Globus pallidus (tissue), 1 donor: Measurements from ENCODE around the gene GSC2.
A peak's percentile ranks its signal among the peaks of the same experiment; 100 is the strongest.

Experiments
- DNase-seq: peaks from one replicate; pipeline ENCODE4 v3.0.0-alpha.2; 2015; ENCODE audit warnings: low spot score

The GSC2 gene

DNA sequence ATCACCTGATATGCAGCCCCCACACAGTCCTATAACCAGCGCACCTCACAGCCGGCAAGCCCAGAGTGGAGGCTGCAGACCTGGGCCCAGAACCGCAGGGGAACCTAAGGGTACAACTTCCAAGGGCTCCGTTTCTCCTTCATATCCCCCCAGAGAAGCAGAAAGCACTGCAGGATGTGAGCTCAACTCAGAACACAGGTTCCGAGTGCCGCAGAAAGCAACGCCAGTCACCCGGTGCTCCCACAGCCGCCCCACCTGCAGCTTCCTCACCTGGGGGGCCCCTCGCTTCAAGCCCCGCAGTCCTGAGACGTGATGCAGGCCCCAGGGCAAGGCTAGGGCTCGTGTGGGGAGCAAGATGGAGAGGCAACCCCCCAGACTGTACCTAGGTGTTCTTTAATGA, 16.5 kb downstream of the GSC2 start:
- no peak for DNase-seq

DNA sequence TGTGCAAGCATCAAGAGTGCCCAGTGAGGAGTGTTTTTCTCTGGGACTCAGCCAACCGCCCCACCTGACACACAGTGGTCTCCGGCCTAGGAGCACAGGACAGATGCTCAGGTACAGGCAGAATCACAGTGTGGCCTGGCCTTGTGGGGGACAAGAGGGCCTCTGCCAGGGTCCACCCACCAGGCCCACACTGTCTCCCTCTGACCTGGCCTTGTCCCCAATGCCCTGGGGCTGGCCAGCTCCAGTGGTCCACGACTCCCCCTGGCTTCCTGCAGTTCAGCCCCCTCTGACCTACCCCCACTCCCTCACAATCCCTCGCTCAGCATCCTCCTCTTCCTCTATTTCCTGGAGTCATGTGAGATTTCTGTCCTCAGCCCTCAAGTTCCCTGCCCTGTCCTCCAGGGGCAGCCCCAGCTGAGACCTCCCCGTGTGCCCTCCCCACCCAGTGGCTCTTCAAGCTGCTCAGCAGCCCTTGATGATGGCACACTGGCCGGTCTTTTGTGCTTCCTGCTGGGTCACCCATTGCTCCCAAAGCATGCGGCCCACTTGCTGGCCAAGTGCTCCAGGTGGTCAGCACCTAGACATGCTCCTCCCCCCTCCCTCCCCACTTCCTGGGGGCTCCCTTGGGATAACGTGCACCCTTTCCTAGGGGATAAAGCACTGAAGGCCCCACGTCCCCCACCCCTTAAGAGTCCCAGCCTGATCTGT, 17.2 kb downstream of the GSC2 start:
- no peak for DNase-seq

GRCh38 chr22:19132153-19132552, 17.9 kb downstream of the GSC2 start:
- DNase-seq: no peak

GRCh38 chr22:19131685-19132015, 18.4 kb downstream of the GSC2 start:
- DNase-seq: no peak

- DNase-seq: no peak
Observed at GRCh38 chr22:19130959-19131684, 19.0 kb downstream of the GSC2 start, which contains the start of gene TSSK2. Gene TSSK2 (plus strand): TSS chr22:19131308. CDS start chr22:19131400, 92 bp downstream.

DNA sequence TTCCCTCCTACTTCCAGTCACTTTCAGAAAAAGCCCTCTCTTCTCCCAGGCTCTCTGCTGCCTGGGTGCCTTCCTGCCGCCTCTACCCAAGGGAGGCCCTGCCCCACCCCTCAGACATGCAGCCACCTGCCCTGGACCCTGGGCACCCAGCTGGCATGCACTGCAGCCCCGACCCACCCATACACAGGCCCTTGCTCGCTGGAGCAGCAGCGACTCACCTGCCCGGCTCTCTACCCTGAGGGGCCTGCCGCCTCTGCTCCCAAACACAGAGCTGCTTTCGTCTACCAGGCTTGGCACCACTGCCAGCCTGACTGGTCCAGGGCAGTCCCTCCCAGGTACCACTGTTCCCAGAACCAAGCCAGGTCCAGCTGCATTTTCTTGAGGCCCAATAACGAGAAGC, 20.2 kb downstream of the GSC2 start:
- no peak for DNase-seq

- DNase-seq: no peak
Observed at GRCh38 chr22:19128946-19129727, 21.0 kb downstream of the GSC2 start.

- DNase-seq: no peak
Observed at GRCh38 chr22:19128009-19128401, 22.1 kb downstream of the GSC2 start.

DNA sequence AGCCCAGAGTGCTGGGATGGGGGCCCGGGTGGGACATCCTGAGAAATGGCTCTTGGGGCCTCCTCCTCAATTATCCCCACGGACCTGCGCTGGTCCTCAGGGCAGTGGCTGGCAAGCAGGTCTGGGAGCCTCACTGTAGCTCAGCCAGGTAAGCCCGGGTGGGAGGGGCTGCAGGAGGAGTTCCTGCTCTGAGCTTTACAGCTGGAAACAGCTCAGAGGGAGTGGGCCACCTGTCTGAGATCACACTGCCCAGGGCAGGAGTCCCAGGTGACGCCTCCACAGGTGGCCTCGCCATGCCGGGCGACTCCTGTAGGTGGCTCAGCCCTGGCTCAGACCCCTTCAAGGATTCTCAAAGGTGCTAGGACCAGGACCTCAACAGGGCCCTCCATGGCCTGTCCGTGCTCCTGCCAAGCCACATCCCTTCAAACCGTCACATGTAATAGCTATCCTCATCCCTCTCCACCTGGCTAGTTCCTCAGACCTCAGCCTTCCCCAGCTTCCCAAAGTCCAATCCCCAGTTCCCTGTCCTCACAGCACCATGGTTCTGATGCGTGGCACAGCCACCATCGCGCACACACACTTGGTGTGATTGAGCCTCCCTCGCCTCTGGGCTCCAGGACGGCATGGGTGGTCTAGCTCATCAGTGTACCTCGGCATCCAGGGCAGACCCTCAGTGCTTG, 22.6 kb downstream of the GSC2 start:
- no peak for DNase-seq

- DNase-seq: no peak
Observed at GRCh38 chr22:19126309-19127273, 23.5 kb downstream of the GSC2 start.

GRCh38 chr22:19125474-19126308, 24.4 kb downstream of the GSC2 start:
- no peak for DNase-seq

- DNase-seq: no peak
Observed at GRCh38 chr22:19125011-19125410, 25.1 kb downstream of the GSC2 start.

DNA sequence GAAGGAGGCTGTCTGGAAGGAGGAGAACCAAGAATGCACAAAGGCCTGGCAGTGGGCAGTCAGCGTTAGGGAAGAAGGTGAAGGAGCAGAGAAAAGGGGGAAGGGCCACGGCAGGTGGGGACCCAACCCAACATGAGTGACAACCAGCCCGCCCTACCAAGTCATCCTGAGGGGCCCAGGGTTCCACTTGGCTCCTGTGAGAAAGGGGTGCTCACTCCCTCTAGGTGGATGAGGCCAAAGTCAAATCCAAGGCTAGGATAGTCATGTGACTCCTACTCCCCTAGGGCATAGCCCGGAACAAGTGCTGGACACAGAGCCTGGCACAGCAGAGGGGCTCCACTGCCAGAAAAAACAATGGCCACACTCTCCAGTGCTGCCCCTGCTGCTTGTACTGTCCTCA, 25.7 kb downstream of the GSC2 start:
- DNase-seq: no peak

GRCh38 chr22:19123936-19124335, 26.2 kb downstream of the GSC2 start:
- no peak for DNase-seq

DNA sequence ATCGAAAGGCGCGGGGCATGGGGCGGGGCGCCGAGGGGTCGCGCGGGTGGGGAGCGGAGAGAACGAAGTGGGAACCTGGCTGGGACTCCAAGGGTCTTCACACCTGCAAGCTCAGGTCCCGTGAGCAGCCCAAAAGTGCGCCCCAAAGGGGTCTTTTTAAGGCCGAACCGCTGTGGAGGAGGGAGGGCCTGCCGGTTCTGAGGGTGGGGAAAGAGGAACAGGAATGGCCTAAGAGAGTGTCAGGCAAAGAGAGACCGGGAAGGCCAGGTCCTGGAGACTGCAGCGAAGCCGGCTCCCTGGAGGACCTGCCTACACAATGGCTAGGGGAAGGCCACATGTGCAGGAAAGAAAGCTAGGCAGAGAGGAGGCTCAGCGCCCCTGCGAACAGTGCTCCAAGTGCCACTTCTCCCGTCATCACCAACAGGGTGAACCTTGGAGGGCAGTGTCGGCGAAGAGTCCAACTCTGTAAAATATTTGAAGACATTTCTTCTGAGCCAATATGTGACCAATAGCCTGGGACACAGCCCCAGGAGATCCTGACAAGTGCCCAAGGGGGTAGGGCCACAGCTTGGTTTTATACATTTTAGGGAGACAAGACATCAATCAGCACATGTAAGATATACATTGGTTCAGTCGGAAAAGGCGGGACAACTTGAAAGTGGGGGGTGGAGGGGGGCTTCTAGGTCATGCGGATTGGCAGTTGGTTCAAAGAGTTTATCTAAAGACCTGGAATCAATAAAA, 27.2 kb downstream of the GSC2 start:
- no peak for DNase-seq

DNA sequence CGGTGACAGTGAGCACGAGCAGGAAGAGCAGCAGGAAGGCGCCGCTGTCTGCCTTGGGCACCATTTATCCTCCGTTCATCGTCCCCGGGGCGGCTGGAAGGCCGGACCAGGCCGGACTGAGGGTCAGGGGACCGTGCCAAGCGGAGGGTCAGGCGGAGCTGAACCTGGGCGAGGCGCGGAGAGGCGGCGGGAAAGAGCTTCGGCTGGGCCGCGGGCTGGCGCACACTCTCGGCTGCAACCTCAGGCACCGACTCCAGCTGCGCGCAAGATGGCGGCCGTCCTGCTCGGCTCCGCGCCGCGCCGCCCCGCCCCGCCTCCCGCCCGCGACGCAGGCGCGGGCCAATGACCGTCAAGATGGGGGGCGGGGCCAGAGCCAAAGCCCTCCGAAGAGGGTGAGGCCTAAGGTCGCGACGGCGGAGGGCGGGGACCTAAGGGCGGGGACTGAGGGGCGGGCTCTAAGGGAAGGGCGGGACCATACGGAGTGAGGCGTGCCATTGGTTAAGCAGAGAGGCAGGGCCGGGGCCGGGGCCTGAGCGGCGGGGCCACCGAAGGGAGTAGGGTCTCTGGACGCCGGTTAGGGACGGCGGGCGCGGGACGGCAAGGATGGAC, 27.8 kb downstream of the GSC2 start, which contains the start of gene DGCR2:
Gene DGCR2 (minus strand): TSS at position 270 of the 609 bp plus-strand sequence. CDS start 206 bp downstream, at position 64.
- DNase-seq: peak; percentile 98

GRCh38 chr22:19121631-19122142, 28.4 kb downstream of the GSC2 start:
- no peak for DNase-seq

DNA sequence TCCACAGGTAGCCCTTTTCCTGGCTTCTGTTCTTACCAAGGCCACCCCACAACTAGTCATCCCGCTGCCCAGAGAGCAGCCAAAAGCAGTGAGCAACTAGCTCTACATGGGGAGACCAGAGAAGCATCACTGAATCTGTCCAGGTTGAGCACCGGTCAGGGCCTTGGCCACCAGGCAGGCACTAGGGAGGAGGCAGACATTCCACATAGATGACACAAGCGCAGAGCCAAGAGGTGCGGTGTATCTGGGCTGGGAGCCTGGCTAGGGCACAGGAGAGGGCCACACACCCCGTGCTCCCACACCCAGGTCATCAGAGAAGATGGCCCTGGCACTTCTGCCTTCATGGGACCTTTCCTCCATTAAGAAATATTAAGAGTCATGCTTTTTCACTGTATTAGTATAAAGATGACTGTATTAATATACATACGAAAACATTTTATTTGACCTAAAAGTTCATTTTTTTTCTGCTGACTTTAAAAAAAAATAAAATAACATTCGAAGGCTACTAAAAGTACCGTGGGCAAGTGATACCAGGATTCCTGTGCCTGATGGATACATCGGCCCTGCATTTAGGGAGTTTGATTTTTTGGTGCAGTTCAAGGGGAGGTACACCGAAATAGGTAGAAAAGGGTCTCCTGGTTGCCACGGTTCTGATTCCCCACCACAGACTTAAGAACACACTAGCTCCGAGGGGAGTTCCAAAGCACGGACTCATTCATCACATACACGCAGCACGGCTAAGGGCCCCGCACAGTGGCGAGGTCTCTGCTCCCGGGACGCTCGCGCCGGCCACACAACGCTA, 29.1 kb downstream of the GSC2 start:
- no peak for DNase-seq
